Measurements from ENCODE around the gene BNC2.

BNC2 gene

DNA sequence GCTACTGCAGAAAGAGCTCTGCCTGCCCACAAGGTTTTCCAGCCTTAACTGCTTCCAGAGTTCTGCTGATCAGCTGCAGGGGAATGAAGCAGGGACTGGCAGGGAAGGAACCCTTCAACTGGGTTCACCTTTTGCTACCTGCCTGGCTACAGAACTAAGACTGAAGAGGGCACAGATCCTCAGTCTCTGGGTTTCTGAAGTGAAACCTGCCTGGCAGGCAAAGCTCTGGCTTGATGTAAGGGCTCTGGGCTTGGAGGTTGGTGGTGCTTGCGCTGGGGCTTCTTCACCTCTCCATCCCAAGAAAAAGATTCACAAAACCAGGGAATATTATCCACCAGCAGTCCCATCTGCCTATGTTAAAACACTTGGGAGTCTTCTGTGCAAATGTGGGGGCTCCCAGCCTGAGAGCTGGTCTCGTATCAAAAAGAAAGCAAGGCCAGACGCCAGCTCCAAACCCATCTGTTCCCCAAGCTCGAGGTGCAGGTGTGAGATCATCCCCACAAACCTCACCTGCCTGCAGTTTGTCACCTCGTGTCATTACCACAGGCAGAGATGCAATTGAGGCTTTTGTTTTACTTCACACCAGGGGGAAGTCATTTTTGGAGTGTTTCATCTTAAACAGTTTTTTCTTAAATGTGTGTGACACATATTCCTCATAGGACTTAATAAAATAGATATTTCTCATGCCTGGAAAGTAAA lies 58.3 kb downstream of the BNC2 start:
- Histone ChIP-seq H2AK5ac (ENCODE audit: low read length) (no peak overlapping the region), H3K18ac (ENCODE audit: low read length) (peak overlapping the region; percentile 11), H3K4ac (ENCODE audit: low read depth, low read length) (no peak overlapping the region), H3K4me3 (ENCODE audit: low read length) (no peak overlapping the region), H3K9ac (ENCODE audit: low read length) (no peak overlapping the region), H3K56ac (ENCODE audit: low read length) (peak overlapping the region; percentile 7), H2BK15ac (replicated peaks; ENCODE audit: low read depth) (no peak overlapping the region), H3K79me2 (ENCODE audit: control insufficient read depth, insufficient read depth, low read length) (no peaks in the 10 kb centered on the region), H3K27me3 (ENCODE audit: insufficient read depth, low read length, poor library complexity) (no peaks in the 10 kb centered on the region), H3K4me2 (ENCODE audit: low read length) (no peak overlapping the region), H3K4me1 (ENCODE audit: control insufficient read depth, low read depth, low read length) (peaks cover 2% of the 10 kb centered on the region), H3K36me3 (ENCODE audit: control insufficient read depth, insufficient read depth, low read length) (no peaks in the 10 kb centered on the region), H3K27ac (ENCODE audit: low read depth, low read length) (no peak overlapping the region), H3K23ac (ENCODE audit: low read length) (no peak overlapping the region), H3K79me1 (ENCODE audit: low read length) (no peaks in the 10 kb centered on the region), H2BK5ac (ENCODE audit: low read length) (no peak overlapping the region), H2BK120ac (ENCODE audit: low read depth, low read length) (no peak overlapping the region), H4K5ac (ENCODE audit: low read length) (no peak overlapping the region), H4K8ac (ENCODE audit: low read depth, low read length) (no peak overlapping the region)
- no CpG with 5 or more reads among the region's 5 CpGs for WGBS (ENCODE audit: extremely low coverage, insufficient coverage, low lambda C conversion rate)
- no peak for DNase-seq

DNA sequence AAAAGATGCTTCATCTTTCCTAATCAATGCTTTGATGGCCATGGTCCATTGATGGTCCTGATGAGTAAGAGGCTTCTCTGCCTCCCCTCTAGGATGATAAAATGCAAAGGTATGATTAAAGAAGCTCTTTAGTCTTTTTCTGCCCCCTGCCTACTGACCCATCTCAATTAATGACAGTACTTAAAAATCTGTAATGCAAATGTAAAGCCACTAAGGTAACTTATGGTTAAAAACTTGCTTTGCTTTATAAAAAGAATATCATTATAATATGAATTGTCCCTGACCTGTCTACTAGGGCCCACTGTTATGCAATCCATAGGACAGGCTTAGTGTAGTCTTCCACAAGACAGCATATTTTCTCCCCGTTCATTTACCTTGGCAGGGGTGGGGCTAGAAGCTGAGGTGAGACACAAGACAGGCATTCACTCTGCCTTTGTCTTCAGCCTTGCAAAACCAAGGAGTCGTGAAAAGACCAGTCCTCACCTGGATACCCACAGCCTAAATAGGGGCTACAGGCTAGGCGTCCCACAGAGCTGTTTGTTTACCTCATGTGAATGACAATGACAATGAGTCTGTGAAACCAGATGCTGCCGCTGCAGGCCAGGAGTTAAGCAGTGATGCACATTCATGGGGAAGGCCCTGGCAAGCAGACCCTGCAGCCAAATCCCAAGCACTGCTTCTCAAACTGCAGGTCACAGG lies 60.4 kb downstream of the BNC2 start:
- Histone ChIP-seq H2BK5ac (ENCODE audit: low read length) (no peak overlapping the region), H2BK15ac (replicated peaks; ENCODE audit: low read depth) (no peak overlapping the region), H3K79me1 (ENCODE audit: low read length) (no peaks in the 10 kb centered on the region), H4K5ac (ENCODE audit: low read length) (no peak overlapping the region), H3K9ac (ENCODE audit: low read length) (no peak overlapping the region), H3K4me3 (ENCODE audit: low read length) (no peak overlapping the region), H2BK120ac (ENCODE audit: low read depth, low read length) (no peak overlapping the region), H3K79me2 (ENCODE audit: control insufficient read depth, insufficient read depth, low read length) (no peaks in the 10 kb centered on the region), H4K8ac (ENCODE audit: low read depth, low read length) (no peak overlapping the region), H3K36me3 (ENCODE audit: control insufficient read depth, insufficient read depth, low read length) (no peaks in the 10 kb centered on the region), H3K18ac (ENCODE audit: low read length) (no peak overlapping the region), H3K27ac (ENCODE audit: low read depth, low read length) (no peak overlapping the region), H2AK5ac (ENCODE audit: low read length) (no peak overlapping the region), H3K4me1 (ENCODE audit: control insufficient read depth, low read depth, low read length) (peaks cover 2% of the 10 kb centered on the region), H3K23ac (ENCODE audit: low read length) (no peak overlapping the region), H3K4me2 (ENCODE audit: low read length) (no peak overlapping the region), H3K56ac (ENCODE audit: low read length) (no peak overlapping the region), H3K4ac (ENCODE audit: low read depth, low read length) (no peak overlapping the region), H3K27me3 (ENCODE audit: insufficient read depth, low read length, poor library complexity) (no peaks in the 10 kb centered on the region)
- DNase-seq, result peak; percentile 98
- WGBS (ENCODE audit: extremely low coverage, insufficient coverage, low lambda C conversion rate), result no CpG with 5 or more reads among the region's 4 CpGs

DNA sequence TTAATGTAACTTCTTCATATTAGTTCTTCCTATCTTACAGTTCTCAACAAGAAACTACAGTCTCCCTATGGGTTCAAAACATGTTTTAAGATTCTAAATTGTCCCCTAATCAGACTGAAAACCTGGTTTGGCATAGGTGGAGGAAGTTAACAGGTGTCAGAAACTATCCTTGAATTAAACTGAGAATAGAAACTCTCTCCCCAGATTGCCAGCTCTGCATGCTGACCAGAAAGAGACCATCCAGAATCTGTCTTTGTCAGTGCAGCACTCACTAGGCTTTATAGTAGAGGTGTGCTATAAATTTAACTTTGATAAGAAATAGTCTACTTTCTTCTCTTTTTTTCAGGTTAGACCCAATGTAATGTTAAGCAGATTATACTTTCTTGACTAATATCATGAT lies 63.8 kb downstream of the BNC2 start:
- no peak overlapping the region for H2AK5ac ChIP-seq (ENCODE audit: low read length)
- H3K4me2 ChIP-seq (ENCODE audit: low read length), result no peak overlapping the region
- H4K8ac ChIP-seq (ENCODE audit: low read depth, low read length), result no peak overlapping the region
- no peaks in the 10 kb centered on the region for H3K79me1 ChIP-seq (ENCODE audit: low read length)
- H3K4me1 ChIP-seq (ENCODE audit: control insufficient read depth, low read depth, low read length), result peaks cover 2% of the 10 kb centered on the region
- no peak overlapping the region for H3K23ac ChIP-seq (ENCODE audit: low read length)
- no peaks in the 10 kb centered on the region for H3K79me2 ChIP-seq (ENCODE audit: control insufficient read depth, insufficient read depth, low read length)
- no peak overlapping the region for H2BK15ac ChIP-seq (replicated peaks; ENCODE audit: low read depth)
- no peak overlapping the region for H2BK5ac ChIP-seq (ENCODE audit: low read length)
- no peak for DNase-seq
- no peak overlapping the region for H3K56ac ChIP-seq (ENCODE audit: low read length)
- no peak overlapping the region for H3K4ac ChIP-seq (ENCODE audit: low read depth, low read length)
- no peaks in the 10 kb centered on the region for H3K36me3 ChIP-seq (ENCODE audit: control insufficient read depth, insufficient read depth, low read length)
- H3K27me3 ChIP-seq (ENCODE audit: insufficient read depth, low read length, poor library complexity), result no peaks in the 10 kb centered on the region
- no peak overlapping the region for H3K18ac ChIP-seq (ENCODE audit: low read length)
- H3K27ac ChIP-seq (ENCODE audit: low read depth, low read length), result no peak overlapping the region
- no peak overlapping the region for H4K5ac ChIP-seq (ENCODE audit: low read length)
- H3K4me3 ChIP-seq (ENCODE audit: low read length), result no peak overlapping the region
- no peak overlapping the region for H3K9ac ChIP-seq (ENCODE audit: low read length)
- H2BK120ac ChIP-seq (ENCODE audit: low read depth, low read length), result no peak overlapping the region

DNA sequence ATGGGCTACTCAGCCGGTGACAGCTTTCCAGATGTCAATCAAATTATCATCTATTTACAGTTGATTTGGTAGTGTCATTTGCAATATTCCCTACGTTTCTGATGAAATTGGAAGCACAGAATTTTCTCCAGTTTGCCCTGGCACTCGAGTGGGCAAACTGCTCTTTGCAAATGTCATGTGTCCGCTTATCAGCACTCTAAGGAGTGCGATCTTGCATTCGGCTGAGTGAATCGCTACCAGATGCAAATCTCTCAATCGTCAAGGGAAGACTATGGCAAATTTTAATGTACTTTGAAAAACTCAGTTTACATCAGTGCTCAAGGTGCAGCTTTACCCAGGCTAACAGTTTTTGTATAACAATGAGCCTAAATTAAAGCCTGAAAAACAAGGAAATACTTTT lies 66.8 kb downstream of the BNC2 start:
- Histone ChIP-seq H2AK5ac (ENCODE audit: low read length) (no peak overlapping the region), H2BK5ac (ENCODE audit: low read length) (no peak overlapping the region)

DNA sequence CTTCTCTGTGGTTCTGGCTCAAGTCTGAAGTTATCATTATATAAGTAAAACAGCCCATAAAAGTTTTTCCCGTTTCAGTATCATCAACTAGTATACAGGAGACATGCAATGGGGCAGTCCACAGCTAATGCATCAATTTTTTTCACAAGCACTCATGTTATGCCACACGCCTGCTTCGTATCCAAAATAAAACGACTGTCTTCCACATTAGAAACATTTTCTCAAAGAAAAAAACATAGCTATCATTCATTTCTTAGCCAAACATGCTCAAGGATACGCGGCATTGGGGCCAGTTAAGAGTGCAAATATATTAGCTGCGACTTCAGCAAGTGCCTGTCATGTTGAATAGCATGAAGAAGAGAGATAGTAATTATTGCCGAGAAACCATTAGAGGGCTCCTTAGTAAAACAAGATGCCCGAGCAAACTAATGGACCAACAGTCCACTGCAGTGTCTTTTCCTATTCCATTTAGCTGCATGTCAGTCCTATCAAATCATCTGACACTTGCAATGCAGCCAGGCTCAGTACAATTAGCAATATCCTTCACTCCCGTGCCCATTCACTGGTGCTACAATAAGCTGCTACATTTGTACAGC lies 68.5 kb downstream of the BNC2 start:
- Histone ChIP-seq H3K4me1 (ENCODE audit: control insufficient read depth, low read depth, low read length) (no peaks in the 10 kb centered on the region), H3K4me2 (ENCODE audit: low read length) (no peak overlapping the region), H3K9ac (ENCODE audit: low read length) (no peak overlapping the region), H2BK5ac (ENCODE audit: low read length) (no peak overlapping the region), H3K36me3 (ENCODE audit: control insufficient read depth, insufficient read depth, low read length) (no peaks in the 10 kb centered on the region), H3K79me2 (ENCODE audit: control insufficient read depth, insufficient read depth, low read length) (no peaks in the 10 kb centered on the region), H3K56ac (ENCODE audit: low read length) (no peak overlapping the region), H3K79me1 (ENCODE audit: low read length) (no peaks in the 10 kb centered on the region), H3K4ac (ENCODE audit: low read depth, low read length) (no peak overlapping the region), H3K4me3 (ENCODE audit: low read length) (no peak overlapping the region), H3K18ac (ENCODE audit: low read length) (no peak overlapping the region), H3K23ac (ENCODE audit: low read length) (no peak overlapping the region), H3K27ac (ENCODE audit: low read depth, low read length) (no peak overlapping the region), H4K8ac (ENCODE audit: low read depth, low read length) (no peak overlapping the region), H2AK5ac (ENCODE audit: low read length) (no peak overlapping the region), H2BK15ac (replicated peaks; ENCODE audit: low read depth) (no peak overlapping the region), H3K27me3 (ENCODE audit: insufficient read depth, low read length, poor library complexity) (no peaks in the 10 kb centered on the region), H2BK120ac (ENCODE audit: low read depth, low read length) (no peak overlapping the region), H4K5ac (ENCODE audit: low read length) (no peak overlapping the region)
- no CpG with 5 or more reads among the region's 10 CpGs for WGBS (ENCODE audit: extremely low coverage, insufficient coverage, low lambda C conversion rate)
- DNase-seq, result no peak

More for the DNA sequence above, 66.8 kb downstream of the BNC2 start:
- Histone ChIP-seq H3K23ac (ENCODE audit: low read length) (no peak overlapping the region), H3K4me2 (ENCODE audit: low read length) (no peak overlapping the region), H2BK15ac (replicated peaks; ENCODE audit: low read depth) (no peak overlapping the region), H3K27me3 (ENCODE audit: insufficient read depth, low read length, poor library complexity) (no peaks in the 10 kb centered on the region), H4K8ac (ENCODE audit: low read depth, low read length) (no peak overlapping the region), H2BK120ac (ENCODE audit: low read depth, low read length) (no peak overlapping the region), H3K27ac (ENCODE audit: low read depth, low read length) (no peak overlapping the region), H3K9ac (ENCODE audit: low read length) (no peak overlapping the region), H3K79me2 (ENCODE audit: control insufficient read depth, insufficient read depth, low read length) (no peaks in the 10 kb centered on the region), H4K5ac (ENCODE audit: low read length) (no peak overlapping the region), H3K4me1 (ENCODE audit: control insufficient read depth, low read depth, low read length) (no peaks in the 10 kb centered on the region), H3K56ac (ENCODE audit: low read length) (no peak overlapping the region), H3K36me3 (ENCODE audit: control insufficient read depth, insufficient read depth, low read length) (no peaks in the 10 kb centered on the region), H3K79me1 (ENCODE audit: low read length) (no peaks in the 10 kb centered on the region), H3K4ac (ENCODE audit: low read depth, low read length) (no peak overlapping the region), H3K18ac (ENCODE audit: low read length) (no peak overlapping the region), H3K4me3 (ENCODE audit: low read length) (no peak overlapping the region)
- no CpG with 5 or more reads among the region's 8 CpGs for WGBS (ENCODE audit: extremely low coverage, insufficient coverage, low lambda C conversion rate)
- no peak for DNase-seq
